ENCODE data around the gene UBR3. TPM values are rescaled to one million over a fixed set of nuclear protein-coding genes. Genes with fewer than 3 reads are reported as not detected.
A peak's percentile ranks its signal among the peaks of the same experiment; 100 is the strongest.

The UBR3 gene
- total and polyA plus RNA-seq, 2 of the 4 experiments (the other 2 are of a cell fraction): 10.0 to 33.9 TPM

GRCh38 chr2:169909376-169909775 lies 82.1 kb downstream of the UBR3 start:
- in situ Hi-C loops (cut with MboI; ENCODE audit: low sequenced_read_pairs) (no loop called here), dilution Hi-C loops (cut with HindIII; ENCODE audit: low sequenced_read_pairs, unreplicated experiment) (no loop called here), intact Hi-C loops (cut with micrococcal nuclease) (no loop called here)
- no peak for DNase-seq
- Histone ChIP-seq H3K56ac (ENCODE audit: extremely low read depth, insufficient read depth, low read length) (no peak overlapping the region), H3K4me3 (ENCODE audit: insufficient read depth, low read depth, low read length) (no peak overlapping the region), H3K14ac (replicated peaks; ENCODE audit: low read depth, low read length) (no peak overlapping the region), H4K8ac (ENCODE audit: low read depth in 2 of 2, low read length in 2 of 2) (no peak overlapping the region), H3K4ac (ENCODE audit: low read depth, low read length) (no peak overlapping the region), H2BK5ac (ENCODE audit: low read depth, low read length, poor library complexity, severe bottlenecking) (no peak overlapping the region), H3K4me1 (ENCODE audit: control insufficient read depth, insufficient read depth, low read length) (no peaks in the 10 kb centered on the region), H4K5ac (ENCODE audit: low read depth, low read length) (no peak overlapping the region), H2BK20ac (ENCODE audit: low read depth, low read length) (no peak overlapping the region), H3K9ac (ENCODE audit: low read depth, low read length) (no peak overlapping the region), H3K4me2 (ENCODE audit: low read depth, low read length) (no peak overlapping the region), H3K18ac (ENCODE audit: low read depth, low read length) (no peak overlapping the region), H3K23ac (ENCODE audit: low read depth, low read length) (no peak overlapping the region), H2AFZ (replicated peaks; ENCODE audit: low read length, poor library complexity) (no peak overlapping the region), H2BK120ac (ENCODE audit: low read depth, low read length) (no peak overlapping the region), H3K9me1 (ENCODE audit: insufficient read depth, low read length) (no peaks in the 10 kb centered on the region), H3K79me1 (ENCODE audit: low read depth in 1 of 2, low read length in 2 of 2) (peaks cover 0 to 4% of the 10 kb centered on the region in 2 experiments; a peak in 2 of 4 replicates), H2AK9ac (replicated peaks; ENCODE audit: low read depth, low read length, poor library complexity) (no peak overlapping the region), H4K91ac (ENCODE audit: insufficient read depth, low read depth, low read length) (no peak overlapping the region), H3K27ac (ENCODE audit: insufficient read depth, low read length) (no peak overlapping the region), H4K20me1 (ENCODE audit: insufficient read depth, low read length) (no peaks in the 10 kb centered on the region), H3K36me3 (ENCODE audit: control insufficient read depth, insufficient read depth, low read length) (peaks cover 3% of the 10 kb centered on the region; the same call in 1 of the 2 replicates), H2BK15ac (ENCODE audit: low read depth, low read length) (no peak overlapping the region), H3K27me3 (ENCODE audit: control insufficient read depth, insufficient read depth, low read length) (no peaks in the 10 kb centered on the region), H2AK5ac (ENCODE audit: low read depth, low read length) (no peak overlapping the region), H3K9me3 (ENCODE audit: control insufficient read depth, insufficient read depth, low read length) (no peaks in the 10 kb centered on the region)
- ChIA-PET POLR2A (ENCODE audit: unreplicated experiment) (no interaction called here), CTCF (no interaction called here)
- no TSS peak for BruUV-seq (replicated peaks)
- no peak for TF ChIP-seq BHLHE40 (IDR thresholded peaks at IDR 0.05; ENCODE audit: low read depth, low read length)
- peak; percentile 59 for TF ChIP-seq CEBPB (IDR thresholded peaks at IDR 0.05; ENCODE audit: low read depth, low read length)
- no peak for ATAC-seq (ENCODE audit: low read depth)
